ENCODE results near the gene CEP20.
A peak's percentile ranks its signal among the peaks of the same experiment; 100 is the strongest.

Gene CEP20

DNA sequence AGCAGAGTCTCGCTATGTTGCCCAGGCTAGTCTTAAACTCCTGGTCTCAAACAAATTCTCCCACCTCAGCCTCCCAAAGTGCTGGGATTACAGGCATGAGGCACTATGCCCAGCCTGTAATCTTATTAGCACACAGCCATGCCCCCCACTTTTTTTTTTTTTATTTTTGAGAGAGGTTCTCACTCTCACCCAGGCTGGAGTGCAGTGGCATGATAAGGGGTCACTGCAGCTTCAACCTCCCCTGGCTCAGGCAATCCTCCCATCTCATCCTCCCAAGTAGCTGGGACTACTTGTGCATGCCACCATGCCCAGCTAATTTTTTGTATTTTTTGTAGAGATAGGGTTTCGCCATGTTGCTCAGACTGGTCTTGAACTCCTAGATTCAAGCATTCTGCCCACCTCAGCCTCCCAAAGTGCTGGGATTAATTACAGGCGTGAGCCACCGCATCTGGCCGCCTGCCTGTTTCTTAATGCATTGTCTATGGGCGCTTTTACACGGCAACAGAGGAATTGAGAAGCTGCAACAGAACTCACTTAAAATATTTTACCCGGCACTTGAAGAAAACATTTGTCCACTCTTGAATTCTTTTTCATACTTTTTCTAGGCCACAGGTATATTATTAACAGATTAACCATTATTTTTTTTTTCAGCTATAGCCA lies 8.8 kb upstream of the CEP20 start:
- no peak for DNase-seq

DNA sequence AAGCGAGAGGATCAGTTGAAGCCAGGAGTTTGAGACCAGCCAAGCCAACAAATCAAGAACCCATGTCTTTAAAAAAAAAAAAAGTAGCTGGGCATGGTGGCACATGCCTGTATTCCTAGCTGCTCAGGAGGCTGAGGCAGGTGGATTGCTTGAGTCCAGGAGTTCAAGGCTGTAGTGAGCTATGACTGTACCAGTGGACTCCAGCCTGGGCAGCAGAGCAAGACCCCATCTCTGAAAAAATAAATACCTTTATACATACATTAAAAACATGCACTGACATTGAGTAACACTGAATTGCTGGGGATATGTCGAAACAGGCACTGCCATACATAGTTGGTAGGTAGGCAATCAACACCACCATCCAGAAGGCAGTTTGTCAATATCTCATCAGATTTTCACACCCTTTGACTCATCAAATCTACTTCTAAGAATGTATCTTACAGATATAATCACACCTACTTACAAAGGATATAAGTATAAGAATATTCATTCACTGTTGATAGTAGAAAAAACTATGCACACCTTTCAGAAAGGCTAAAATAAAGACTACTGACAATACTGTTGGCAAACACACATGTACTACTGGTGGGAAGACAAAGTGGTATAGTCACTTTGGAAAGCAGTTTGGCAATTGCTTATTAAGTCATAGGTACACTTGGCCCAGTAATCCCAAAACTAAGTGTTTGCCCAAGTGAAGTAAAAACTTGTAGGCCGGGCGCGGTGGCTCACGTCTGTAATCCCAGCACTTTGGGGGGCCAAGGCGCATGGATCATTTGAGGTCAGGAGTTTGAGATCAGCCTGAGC lies 6.4 kb upstream of the CEP20 start:
- no peak for DNase-seq

DNA sequence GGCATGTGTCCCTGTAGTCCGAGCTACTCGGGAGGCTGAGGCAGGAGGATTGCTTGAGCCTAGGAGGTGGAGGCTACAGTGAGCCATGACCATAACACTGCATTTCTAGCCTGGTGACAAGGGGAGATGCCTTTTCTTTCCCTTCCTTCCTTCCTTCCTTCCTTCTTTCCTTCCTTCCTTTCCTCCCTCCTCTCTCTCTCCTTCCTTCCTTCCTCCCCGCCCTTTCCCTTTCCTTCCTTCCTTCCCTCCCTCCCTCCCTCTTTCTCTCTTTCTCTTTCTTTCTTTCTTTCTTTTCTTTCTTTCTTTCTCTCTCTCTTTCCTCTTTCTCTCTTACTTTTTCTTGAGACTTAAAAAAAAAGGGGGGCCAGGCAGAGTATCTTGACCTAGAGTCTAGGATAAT lies 3.1 kb upstream of the CEP20 start:
- no peak for DNase-seq

DNA sequence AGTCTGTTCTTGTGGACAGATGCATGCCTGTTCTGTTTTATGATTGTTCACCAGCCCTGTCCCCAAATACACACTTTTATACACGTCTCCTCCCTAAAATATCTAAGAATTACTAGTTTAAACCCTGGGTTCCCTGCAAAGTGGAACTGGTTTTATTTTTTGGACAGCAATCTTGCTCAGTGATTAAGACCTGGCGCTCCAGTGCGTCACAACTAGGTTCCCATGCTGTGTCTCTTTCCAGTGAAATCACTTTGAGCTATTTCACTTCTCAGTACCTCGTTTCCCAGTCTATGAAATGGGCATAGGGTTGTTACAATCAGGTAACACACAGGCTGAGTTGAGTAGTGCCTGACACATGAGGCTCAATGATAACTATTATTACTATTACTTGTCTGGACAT lies 1.1 kb downstream of the CEP20 start:
- DNase-seq = no peak

DNA sequence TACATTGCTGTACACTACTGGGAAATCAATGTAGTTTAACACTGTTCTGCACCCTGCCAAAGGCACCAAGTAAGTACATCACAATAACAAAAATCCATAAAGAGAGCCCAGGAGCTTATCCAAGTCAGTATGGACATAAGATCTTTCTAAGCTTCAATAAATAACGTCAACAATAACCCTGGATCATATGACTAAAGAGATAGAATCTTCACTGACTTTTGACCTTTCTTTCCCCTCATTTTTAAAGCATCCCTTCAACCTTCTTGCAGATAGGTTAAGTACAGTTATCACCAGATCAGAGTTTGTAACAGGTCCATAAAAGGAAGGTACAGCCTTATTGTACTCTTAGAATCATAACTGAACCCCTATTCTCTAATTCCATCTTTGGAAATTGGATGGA lies 2.3 kb downstream of the CEP20 start:
- DNase-seq = no peak

DNA sequence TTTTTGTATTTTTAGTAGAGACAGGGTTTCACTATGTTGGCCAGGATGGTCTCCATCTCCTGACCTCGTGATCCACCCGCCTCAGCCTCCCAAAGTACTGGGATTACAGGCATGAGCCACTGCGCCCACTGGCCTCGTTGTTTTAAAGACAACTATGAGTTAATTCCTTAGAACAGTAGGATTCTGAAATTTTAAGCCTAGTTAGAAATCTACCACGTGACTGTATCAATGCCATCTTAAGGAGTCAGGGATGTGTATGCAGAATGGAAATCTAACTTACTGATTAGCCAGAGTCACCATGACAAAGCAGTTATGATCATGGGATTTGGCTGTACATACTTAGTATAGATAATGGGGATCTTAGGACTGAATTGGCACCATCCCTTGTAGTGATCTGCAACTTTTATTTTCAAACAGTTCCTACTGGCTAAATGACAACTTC lies 2.8 kb downstream of the CEP20 start:
- no peak for DNase-seq

DNA sequence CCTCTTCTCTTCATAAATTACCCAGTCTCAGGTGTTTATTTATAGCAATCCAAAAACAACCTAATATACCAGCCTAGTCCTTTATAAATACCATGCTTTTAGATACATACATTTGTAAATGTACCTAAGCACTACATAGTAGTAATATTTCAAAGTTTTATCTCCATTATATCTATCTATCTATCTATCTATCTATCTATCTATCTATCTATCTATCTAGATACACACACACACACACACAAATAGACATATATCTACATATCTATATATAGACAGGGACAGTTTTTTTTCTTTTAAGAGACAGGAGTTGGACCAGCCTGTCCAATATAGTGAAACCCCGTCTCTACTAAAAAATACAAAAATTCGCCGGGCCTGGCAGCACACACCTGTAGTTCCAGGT lies 5.8 kb downstream of the CEP20 start:
- no peak for DNase-seq

DNA sequence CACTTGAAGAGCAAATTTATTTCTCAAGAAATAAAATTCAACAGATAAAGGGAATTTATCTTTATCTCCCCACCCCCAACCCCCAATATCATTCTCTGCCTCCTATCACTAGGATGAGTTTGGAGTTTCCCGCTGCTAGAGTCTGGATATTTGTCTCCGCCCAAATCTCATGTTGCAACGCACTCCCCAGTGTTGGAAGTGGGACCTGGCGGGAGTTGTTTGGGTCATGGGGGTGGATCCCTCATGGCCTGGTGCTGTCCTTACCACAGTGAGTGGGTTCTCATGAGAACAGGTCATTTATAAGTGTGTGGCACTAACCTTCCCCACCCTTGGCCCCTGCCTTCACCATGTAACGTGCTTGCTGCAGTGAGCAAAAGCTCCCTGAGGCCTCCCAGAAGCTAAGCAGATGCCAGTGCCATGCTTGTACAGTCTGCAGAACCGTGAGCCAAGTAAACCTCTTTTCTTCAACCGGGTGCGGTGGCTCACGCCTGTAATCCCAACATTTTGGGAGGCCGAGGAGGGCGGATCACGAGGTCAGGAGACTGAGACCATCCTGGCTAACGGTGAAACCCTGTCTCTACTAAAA lies 6.5 kb downstream of the CEP20 start:
- no peak for DNase-seq

DNA sequence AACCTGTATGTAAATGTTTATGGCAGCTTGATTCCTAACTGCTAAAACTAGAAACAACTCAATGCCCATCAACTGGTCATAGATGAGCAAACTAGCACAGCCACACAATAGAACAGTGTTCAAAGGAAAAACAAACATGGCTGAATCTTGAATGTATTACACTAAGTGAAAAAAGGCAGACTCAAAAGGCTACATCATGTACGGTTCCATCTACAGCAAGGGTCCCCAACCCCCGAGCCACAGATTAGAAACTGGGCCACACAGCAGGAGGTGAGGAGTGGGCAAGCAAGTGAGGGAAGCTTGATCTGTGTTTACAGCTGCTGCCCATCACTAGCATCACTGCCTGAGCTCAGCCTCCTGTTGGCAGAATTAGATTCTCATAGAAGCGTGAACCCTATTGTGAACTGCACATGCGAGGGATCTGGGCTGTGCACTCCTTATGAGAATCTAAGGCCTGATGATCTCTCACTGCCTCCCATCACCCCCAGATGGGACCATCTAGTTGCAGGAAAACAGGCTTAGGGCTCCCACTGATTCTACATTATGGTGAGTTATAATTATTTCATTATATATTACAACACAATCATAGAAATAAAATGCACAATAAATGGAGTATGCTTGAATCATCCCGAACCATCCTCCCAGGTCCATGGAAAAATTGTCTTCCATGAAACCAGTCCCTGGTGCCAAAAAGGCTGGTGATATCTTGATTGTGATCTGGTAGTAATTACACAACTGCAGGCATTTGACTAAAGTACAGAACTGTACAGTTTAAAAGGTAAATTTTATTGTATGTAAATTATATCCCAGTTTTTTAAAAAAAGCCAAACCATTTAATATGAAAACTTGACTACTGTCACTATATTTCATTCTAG lies 7.7 kb downstream of the CEP20 start:
- DNase-seq = peak; percentile 43

DNA sequence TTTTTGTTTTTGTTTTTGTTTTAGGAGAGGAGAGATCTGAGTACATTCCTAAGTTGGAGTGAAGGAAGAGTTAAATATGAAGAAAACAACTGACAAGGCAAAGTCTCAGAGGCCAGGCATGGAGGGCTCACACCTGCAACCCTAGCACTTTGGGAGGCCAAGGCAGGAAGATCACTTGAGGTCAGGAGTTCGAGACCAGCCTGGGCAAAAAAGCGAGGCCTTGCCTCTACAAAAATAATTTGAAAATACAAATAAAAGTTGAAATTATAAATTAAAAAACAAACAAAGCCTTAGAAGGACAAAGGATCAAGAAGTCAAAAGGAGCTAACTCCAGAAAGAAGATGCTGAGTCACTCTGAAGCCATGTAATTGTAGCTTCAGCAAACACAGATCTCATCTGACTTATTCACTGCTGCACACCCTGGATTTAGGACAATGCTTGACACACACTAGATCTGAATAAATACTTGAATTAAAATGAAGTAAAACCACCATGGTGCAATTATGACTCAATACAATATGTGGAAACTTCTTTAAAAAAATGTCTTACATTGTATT lies 9.1 kb downstream of the CEP20 start:
- DNase-seq = no peak

DNA sequence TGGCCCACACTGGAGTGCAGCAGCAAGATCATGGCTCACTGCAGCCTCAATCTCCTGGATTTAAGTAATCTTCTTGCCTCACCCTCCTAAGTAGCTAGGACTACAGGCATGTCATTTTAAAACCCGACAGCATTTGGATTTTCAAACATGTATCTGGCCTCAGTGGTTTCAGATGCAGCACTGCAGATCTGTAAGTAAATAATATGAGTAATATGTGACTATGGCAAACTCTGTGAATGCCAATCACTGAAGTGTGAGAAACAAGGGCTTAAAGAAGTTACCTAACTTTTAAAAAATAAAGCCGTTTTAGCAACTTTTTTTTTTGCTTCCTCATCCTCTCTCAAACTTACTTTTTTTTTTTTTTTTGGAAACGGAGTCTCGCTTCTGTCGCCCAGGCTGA lies 11.9 kb downstream of the CEP20 start:
- DNase-seq = no peak

DNA sequence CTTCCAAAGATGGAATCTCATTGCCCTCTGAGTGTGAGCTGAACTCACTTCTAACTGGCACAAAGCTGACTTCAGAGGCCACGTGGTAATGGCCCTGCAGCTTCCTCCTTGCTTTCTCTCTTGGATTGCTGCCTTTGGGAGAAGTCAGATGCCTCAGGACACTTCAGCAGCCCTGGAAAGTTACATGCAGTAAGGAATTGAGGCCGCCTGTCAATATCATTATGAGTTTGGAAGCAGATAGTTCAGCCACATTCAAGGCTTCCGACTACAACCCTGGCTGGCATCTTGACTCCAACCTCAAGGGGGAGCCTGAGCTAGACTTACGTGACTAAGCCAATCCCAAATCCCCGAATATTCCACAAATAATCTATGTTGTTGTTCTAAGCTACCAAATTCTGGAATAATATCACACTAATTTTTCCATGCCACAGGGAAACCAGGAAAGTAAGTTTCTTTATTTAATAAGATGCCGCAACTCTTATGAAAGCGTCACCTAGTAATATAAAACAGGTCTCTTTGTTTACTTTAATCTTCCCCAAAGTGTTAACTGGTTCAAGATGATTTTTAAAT lies 13.6 kb downstream of the CEP20 start:
- peak; percentile 77 for DNase-seq

DNA sequence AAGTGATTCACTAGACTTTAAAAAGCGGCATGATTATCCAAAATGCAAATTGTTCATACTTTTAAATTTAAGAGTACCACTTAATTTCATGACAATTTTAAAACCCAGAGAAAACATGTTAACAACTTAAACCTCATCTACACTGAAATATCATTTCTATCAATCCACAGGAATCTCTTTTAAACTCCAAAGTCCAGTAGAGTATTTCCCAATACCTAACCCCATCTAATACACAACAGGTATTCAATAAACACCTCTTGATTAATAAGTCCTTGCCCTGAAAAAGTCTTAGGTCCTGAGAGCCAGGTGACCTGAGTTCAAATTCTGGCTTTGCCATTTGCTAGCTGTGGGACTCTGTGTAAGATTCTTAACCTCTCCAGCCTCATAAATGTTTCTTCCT lies 14.7 kb downstream of the CEP20 start:
- no peak for DNase-seq

DNA sequence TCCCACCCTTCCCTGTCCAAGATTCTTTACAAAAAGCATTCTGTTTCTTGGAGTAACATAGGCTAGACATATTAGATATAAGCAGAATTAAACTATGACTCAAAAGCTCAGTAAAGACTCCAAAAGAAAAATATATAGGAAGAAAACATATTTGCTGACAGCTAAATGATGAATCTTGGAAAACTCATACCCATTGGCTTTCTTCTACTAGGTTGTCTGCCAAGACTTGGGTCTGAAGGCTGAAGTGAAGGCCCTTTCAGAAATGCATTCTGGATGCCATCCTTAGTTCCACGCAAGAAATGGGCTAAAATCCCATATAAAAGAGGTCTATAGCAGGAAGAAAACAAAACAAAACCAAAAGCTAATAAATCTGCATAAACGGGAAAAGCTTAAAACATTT lies 15.1 kb downstream of the CEP20 start:
- DNase-seq = no peak

DNA sequence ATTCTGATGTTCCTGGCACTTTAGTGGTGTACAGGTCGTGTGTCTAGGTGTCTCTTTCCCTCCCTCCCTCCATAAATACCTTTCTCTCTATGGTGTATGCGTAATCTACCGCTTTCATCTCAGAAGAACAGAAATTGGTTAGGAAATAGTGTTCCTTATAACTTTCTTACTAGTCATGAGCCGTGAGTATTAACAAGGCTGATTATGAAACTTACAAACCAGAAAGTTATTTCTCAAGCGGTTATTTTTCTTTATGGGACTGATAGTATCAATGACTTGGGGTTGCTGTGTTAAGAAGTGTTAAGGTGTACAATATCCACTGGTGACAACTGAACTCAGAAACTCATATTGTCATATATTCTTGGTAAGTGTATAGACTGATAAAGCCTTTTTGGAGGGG lies 18.4 kb downstream of the CEP20 start:
- no peak for DNase-seq

DNA sequence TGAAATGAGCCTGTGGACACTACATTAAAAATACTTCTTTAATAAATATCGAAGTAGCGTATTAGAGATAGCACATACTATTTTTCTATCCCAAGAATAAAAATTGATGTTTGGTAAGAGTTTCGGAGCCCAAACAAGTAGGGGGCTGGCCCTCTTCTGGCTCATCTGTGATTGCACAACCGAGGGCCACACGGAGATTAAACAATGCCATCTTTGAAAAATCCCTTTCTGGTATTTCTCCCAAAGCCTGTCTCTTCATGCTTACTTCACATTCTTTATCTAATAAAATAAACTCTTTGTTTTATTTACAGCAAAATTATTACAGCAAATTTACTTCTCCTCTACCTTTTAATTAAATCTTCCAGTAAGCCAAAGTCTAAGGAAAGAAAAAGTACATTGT lies 22.0 kb downstream of the CEP20 start:
- DNase-seq = no peak

DNA sequence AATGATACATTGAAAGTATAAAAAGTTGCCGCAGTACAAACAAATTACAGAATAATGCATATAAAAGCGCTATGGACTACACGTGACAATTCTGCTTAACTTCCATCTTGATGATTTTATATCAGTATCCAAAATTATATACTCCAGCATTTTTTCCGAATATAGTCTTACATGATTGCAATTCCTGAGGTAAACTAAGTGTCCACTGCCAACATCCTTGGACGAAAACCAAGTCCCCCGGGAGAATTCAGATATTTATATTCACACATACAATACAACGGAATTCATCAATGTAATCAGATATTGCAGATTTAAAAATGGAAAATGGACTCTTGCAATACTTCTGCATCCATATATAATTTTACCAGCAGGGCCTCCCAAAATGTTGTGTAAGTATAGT lies 22.7 kb downstream of the CEP20 start:
- DNase-seq = peak; percentile 12

DNA sequence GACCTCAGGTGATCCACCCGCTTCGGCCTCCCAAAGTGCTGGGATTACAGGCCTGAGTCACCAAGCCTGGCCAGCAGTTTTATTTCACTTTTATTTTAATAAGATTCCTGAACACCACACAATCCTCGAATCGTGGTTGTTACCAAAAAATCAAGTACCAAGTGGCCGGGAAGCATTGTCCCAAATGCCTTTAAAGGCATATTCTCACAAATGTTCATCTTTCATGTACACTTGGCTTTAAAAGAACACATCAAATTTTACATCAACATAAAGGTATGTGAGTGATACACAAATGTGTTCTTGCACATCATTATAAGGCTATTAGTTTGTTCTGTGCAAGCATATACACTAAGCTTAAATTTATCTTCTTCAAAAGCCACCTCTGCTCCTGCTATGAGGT lies 23.5 kb downstream of the CEP20 start:
- DNase-seq = no peak

DNA sequence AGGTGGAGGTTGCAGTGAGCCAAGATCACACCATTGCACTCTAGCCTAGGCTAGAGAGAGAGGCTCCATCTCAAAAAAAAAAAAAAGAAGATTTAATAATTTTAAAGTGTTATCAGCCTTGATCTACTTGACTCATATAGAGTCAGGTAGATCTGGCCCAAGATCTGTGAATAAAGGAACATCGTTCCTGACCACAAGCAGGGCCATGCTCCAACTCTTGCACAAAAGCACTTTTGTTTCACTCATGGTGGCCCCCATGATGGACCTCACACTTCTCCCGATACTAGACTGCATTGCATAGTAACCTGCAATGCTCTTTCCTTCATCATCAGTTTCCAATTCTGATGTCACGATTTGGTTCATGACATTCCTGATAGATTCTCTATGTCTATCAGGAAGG lies 26.4 kb downstream of the CEP20 start:
- no peak for DNase-seq

DNA sequence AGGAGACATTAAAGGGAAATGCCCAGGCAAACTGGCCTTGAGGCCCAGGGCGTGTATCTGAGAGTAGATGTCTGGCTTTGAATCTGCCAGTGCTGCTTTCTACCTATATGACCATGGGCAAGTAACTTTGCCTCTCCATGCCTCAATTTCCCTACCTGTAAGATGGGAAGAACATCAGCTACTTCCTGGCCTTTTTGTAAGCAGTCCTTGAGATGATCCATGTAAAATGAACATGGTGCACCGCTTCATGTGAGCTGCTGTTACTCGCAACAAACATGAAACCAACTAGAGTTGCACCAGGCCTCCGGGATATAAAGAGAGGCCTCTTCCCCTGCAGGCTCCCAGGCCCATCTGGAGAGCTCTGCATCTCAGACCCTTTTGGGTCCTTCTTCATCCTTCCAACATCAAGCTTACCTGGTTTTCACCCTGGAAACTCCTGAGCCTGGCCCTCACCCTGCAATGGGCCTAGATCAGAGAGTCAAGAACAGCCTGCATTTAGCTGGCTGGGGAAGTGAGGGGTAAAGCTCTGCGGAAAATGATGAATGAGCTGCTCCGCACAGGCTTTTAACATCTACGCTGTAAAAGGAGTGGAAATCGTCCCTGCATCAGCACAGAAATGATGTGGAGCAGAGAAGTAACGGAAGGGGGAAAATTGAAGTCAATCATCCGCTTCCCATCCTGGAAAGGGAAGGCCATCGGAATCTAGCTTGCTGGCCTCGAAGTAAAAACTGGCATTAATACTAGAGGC lies 29.3 kb downstream of the CEP20 start:
- no peak for DNase-seq

DNA sequence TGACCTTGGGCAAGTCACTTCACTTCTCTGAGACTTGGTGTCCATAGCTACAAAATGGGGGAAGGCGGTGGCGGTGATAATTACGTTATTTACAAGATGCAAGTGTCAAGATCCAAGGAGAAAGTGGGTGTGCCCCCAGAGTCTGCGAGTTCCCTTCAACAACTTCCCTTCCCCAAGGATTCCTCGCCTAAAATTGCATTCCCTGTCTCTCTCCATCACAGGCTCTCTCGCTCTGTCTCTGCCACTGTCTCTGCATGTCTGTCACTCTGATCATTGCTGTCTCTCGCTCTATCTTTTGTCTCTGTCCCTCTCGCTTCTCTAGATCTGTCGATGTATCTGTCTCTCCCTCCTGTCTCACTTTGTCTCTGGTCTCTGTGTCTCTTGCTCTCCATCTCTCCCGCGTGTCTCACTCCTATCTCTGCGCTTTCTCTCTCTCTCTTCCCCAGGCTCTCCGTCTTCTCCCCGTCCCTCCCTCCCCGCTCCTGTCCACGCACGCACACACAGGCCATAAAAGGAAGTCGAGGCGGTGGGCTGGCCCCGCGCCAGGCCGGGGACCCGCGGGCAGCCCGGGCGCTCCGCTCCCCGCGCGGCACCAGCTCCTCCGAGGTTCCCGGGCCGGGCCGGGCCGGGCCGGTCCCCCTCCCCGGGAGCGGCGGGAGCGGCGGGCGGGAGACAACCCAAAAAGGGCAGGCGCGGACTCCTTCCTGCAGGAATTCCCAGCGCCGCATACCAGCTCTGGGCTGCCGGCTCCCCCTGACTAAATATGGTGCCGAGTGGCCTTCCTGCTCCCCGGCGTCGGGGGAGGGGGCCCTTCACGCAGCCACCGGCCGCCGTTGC lies 30.5 kb downstream of the CEP20 start:
- peak; percentile 48 for DNase-seq

Data from eye (tissue), 1 donor.